Epithelial cell of umbilical artery (primary cell): Measurements from ENCODE around the gene KIF25. TPM values are rescaled to one million over a fixed set of nuclear protein-coding genes. Genes with fewer than 3 reads are reported as not detected.

Source experiments
- total RNA-seq: library from RNA; depleted of rRNA; stranded (reverse); fragments of >200 nt; gene quantifications from 2 replicates; pipeline ENCODE4 v1.2.3, GENCODE V29; 2014

Gene KIF25, protein sequence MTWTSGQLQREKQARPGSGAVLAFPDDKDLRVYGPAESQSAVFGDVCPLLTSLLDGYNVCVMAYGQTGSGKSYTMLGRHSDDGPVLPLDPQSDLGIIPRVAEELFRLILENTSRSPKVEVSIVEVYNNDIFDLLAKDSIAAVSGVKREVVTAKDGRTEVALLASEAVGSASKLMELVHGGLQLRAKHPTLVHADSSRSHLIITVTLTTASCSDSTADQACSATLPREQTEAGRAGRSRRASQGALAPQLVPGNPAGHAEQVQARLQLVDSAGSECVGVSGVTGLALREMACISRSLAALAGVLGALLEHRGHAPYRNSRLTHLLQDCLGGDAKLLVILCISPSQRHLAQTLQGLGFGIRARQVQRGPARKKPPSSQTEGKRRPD
- not detected in 2 replicates for total RNA-seq

DNA sequence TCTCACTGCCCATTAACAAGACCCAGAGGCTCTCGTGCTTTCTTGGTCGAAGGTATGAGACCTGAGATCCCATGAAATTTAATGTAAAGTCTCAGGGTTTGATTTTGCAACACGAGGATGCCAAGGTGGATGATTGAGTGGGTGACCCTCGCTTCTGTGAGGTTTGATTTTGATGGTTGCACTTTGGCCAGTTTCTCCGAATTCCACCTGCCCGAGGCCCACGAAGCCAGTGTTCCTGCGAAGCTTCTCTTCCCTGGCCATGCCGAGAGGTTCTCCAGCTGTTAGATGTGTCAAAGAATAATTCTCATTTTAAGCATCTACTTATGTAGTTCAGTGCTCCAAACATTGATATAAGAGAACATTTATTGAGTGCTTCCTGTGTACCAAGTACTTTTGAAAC lies at the start of gene KIF25:
TSS of gene KIF25 (plus strand) at position 30 of the 400 bp plus-strand sequence. CDS start 31,915 bp downstream, outside the sequence.

GRCh38 chr6:168078943-168079405 lies 81.5 kb downstream of the KIF25 start, which contains the start of gene FRMD1:
TSS of gene FRMD1 (minus strand) at chr6:168079212. CDS start at chr6:168079094, 118 bp downstream.

Other genes starting within 250 kb of the KIF25 start
- 71.5 and 91.0 TPM in 2 replicates for gene AFDN, start 170.8 kb upstream of the KIF25 start, total RNA-seq
- gene FRMD1, start 81.5 kb downstream of the KIF25 start, total RNA-seq: under 0.01 TPM in 1 of 2 replicates, not detected in the other